Central memory CD4-positive, alpha-beta T cell (primary cell): Measurements from ENCODE around the gene FOXM1.

Source experiments
- DNase-seq: peaks from one replicate; pipeline ENCODE4 v3.0.0; 2022
- total RNA-seq, 3 experiments: gene quantifications; one replicate each; lab custom pipeline; 2026; lab: John Stamatoyannopoulos, UW

The FOXM1 gene
- 0.16 to 3.9 (median 0.88) reads per million in 3 experiments for total RNA-seq

DNA sequence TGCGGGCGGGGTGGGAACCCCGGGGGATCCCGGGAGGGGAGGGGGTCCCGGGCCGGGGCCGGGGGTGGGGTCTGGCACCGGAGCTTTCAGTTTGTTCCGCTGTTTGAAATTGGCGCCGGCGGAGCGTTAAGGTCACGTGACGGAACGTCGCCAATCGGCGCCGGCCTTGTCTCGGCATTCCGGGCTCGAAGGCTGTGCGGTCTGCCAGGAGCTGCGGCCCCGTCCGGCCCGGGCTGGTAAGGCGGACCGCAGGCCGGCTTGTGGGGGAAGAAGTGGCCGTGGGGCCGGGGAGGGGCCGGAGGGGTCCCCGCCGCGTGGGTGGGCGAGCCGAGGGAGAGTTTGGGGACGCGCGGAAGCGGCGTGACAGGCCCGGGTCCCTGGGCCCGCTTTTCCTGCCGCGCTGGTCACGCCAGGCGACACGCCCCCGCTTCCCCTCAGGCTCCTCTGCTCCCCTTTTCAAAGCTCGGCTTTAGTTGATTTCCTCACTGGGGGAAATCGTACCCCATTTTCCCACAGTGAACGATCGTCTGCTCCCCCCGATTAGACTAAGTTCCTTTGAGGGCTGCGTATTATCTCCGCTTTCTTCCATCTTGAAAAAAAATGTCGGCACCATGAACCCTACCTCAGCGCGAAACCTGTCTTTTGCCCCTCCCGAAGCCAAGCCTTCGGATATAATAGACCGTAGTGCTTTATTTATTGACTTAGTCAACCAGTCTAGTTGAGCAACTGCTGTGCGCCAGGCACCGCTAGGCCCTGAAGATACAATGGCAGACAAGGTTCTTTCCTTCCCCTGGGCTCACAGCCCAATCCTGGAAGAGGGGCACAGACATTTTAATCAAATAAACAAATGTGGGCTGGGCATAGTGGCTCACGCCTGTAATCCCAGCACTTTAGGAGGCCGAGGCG is at the start of gene FOXM1, which contains the start of gene RHNO1:
Gene FOXM1 (minus strand): TSS at position 128 of the 906 bp plus-strand sequence. CDS start 2,696 bp downstream, outside the sequence.
Gene RHNO1 (plus strand): TSS at position 177 of the 906 bp plus-strand sequence. CDS start 8,144 bp downstream, outside the sequence.
- DNase-seq: peak; percentile 87

GRCh38 chr12:2925322-2925995 is 48.5 kb upstream of the FOXM1 start:
- no peak for DNase-seq

DNA sequence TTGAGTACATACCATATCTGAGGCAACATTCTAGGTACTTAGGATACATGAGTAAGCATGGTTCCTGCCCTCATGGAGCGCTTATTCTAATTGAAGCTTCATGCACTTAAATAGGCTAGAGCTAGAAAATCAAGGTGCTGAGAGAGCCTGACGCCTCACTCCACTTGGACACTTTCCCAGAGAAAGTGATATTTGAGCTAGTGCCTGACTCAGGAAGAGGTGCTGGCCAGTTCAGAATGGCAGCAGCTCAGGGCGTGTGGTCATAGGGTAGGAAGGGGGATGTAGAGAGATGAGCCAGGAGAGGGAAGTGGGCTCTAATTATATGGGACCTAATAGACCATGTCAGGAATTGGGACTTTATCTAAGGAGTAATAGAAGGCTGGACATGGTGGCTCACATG is 47.0 kb upstream of the FOXM1 start:
- no peak for DNase-seq

- no peak for DNase-seq
Observed at GRCh38 chr12:2923057-2923456, 46.1 kb upstream of the FOXM1 start.

DNA sequence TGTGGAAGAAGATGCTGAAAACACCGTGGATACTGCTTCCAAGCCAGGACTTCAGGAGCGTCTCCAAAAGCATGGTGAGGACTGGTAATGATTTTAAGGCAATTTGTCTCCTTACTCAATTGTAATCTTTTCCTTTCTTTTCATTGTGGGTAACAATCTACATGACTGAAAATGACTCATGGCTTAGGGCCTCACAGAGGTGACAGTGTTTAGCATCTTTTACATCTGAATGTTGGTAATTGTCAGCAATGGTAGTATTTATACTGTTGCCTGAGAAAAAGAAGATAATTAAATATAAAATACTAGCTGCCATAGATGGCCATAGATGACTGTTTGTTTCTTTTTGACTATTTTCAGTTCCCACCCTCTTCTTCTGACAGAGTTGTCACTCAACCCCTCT is 45.4 kb upstream of the FOXM1 start:
- no peak for DNase-seq

DNA sequence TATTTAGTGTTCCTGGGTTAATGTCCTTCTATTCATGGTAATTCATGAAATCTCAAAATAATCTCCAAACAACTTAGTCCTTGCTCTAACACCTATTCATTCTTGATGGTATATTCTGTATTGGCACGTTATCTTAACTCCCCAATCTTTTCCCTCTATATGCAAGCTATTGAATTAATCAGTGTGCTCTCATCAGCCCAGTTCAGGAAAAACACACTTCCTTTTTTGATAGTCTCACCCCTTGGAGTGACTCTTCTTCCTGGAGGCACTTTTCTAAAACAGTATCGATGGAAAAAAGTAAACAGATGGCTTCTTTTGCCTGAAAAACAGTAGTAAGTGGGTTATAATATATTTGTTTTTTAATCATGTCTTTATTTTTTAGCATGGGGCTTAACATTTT is 42.3 kb upstream of the FOXM1 start:
- DNase-seq: no peak

DNA sequence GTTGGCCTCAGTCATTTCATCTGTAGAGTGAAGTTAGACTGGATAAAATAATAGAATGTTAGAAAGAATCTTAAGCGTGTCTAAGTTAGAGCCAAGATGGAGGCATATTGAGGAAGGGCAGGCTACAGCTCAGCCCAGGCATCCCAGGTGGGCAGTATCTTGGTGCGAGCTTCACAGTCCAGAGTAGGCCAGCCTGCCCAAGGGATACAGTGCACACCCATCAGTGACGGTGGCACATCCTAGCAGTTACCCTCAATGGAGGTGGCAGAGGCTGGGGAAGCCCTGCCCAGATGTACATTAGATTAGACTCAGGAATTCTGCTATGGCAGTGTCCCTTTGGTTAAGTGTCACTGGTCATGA is 35.2 kb upstream of the FOXM1 start:
- DNase-seq: no peak

DNA sequence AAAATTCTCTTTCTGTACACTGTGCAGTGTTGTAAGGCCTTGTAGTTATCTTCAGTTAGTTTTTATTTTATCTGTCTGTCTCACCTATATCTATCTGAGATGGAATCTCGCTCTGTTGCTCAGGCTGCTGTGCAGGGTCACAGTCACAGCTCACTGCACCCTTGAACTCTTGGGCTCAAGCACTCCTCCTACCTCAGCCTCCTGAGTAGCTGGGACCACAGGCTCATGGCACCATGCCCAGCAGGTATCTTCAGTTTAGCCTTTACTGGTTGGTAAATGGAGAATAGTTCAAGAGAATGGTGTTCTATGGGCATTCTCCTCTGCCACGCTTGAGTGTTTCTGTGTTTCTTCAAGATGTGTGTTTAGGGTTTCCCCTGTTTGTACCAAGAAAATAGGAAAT is 27.3 kb upstream of the FOXM1 start:
- no peak for DNase-seq

DNA sequence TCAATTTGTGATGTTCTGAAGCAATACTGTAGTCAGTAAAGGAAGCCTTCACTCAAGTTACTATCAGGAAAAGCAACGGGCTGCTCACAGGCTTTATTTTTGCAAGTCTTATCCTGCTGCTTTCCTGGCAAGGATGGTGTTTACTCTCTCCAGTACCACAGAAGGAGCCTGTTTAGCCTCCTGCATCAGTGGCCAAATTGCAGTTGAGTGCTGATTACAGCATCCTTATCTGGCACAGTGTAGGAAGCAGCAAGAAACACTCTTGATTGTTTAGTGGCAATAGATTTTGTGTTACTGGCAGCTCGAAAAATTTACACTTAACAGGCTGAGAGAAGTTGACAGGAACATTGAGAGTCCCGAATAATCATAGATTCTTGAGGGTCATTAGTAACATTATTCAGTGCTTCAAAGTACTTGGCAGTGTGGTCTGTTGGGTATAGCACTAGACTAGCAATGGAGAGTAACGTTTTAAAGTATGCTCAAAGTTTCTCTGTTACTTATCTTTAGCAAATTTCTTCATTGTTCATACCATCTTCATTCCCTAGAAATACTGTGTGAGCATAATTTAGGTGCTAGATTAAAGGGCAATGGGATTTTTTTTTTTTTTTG is 25.4 kb upstream of the FOXM1 start:
- no peak for DNase-seq

DNA sequence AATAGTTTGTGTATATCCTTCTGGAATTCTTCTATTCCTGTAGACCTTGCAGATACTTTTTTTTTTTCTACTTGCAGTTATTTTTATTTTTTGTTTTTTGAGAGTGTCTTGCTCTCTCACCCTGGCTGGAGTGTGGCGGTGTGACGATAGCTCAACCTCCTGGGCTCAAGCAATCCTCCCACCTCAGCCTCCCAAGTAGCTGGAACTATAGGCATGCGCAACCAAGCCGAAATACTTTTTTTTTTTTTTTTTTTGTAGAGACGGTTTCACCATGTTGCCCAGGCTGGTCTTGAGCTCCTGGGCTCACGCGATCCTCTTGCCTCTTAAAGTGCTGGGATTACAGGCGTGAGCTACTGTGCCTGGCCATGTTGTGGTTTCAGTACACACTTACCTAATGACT is 23.7 kb upstream of the FOXM1 start:
- no peak for DNase-seq

GRCh38 chr12:2897418-2897817 is 20.4 kb upstream of the FOXM1 start:
- no peak for DNase-seq

- no peak for DNase-seq
Observed at GRCh38 chr12:2895511-2895910, 18.5 kb upstream of the FOXM1 start.

DNA sequence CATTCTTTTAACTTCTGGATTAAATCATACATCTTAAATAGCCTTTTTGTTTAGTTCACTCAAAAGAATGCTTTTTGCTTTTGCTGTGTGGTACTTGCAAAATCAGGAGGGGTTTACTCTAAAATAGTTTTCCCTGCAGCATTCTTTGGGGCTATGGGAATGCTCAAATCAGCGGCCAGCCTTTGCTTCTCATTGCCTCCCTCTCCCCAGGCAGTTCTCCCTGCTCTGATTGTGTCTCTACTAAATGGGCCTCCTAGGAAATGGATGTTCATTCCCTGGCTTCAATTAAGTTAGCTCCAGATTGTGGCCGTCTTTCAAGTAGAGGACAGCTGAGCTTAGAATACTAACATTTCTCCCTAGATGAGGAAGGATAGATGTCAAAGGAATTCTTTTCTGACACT is 18.1 kb upstream of the FOXM1 start:
- no peak for DNase-seq

GRCh38 chr12:2893007-2893406 is 16.0 kb upstream of the FOXM1 start:
- no peak for DNase-seq

GRCh38 chr12:2892246-2892645 is 15.3 kb upstream of the FOXM1 start:
- DNase-seq: no peak

DNA sequence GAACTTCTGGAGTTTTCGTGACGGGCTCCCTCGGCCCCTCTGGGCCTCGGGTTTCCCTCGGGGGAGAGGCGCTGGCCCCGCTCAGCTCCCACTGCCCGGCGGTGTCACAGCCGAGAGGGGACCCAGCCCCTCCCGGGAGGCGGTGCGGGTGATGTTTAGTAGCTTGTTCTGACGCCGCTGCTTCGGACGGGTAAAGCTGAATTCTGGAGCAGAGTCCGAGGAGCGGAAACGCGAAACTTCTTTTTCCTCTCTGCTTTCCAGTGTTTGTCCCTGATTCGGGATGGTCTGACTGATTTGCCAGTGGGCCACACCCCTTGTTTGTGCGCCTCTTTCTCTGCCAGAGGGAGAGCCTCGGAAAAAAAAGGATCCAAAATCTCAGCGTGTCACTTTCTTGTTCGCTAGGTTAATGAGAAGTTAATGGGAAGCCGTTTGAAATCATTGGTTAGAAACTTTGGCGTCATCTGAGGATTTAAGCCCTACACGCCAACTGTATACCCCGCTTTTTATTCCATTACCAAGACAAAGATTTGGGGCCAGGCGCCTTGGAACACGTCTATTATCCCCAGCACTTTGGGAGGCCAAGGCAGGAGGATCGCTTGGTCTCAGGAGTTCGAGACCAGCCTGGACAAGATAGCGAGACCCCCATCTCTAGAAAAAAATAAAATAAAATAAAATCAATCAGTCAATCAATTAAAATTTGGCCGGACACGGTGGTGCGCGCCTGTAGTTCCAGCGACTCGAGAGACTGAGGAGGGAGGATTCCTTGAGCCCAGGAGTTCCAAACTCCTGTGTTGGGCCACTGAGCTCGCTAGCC is 14.5 kb upstream of the FOXM1 start:
- DNase-seq: no peak

DNA sequence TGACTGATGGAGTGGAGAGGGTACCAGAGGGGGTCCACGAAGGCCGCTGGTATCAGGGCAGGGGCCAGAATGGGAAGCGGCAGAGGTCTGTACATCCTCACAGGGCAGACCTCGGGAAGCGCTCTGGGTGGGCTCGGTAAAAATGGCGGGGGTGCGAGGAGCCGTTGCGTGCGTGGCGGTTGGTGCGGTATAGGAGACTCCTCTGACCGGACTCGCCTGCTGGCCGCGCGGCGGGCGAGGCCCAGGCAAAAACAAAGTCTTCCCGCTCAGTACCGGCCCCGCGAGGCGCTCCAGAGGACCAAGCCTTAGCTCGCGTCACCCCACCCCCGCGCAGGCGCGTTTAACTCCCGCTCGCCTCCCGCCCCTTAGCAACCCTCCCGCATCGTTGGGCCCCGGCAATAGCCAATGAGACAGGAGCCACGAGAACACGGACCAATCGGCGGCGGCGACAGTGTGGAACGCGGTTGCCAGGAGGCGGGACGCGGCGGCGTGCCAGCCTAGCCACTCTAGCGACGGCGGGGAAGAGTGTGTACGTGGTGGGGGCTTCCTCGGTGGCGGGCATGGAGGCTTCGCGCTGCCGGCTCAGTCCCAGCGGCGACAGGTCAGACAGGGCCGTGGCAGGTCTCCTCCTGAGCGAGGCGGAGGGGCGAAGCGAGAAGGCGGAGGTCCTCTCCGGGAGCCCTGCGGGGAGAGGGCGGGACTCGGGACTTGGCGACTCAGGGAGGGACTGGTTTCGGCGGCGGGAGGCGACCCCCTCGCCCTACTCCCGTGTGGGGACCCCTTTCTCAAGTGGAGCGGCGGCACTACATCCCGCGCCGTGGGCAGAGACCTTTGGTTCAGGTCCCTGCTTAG is 13.6 kb upstream of the FOXM1 start, which contains the start of gene TULP3:
Gene TULP3 (plus strand): TSS at position 504 of the 852 bp plus-strand sequence. CDS start 57 bp downstream, at position 561.
- DNase-seq: peak; percentile 98

- DNase-seq: no peak
Observed at GRCh38 chr12:2890001-2890387, 13.0 kb upstream of the FOXM1 start.

- no peak for DNase-seq
Observed at GRCh38 chr12:2886768-2887450, 9.9 kb upstream of the FOXM1 start.

GRCh38 chr12:2884810-2885209 is 7.8 kb upstream of the FOXM1 start:
- DNase-seq: no peak

GRCh38 chr12:2879853-2880252 is 2.9 kb upstream of the FOXM1 start:
- DNase-seq: no peak
